Caco-2 (cell line): ENCODE results near the gene TMEM151A. TPM values are rescaled to one million over a fixed set of nuclear protein-coding genes. Genes with fewer than 3 reads are reported as not detected.

Experiments
- BruUV-seq: library from RNA; stranded (reverse); fragments of 400-500 nt; replicated peaks from 2 replicates; lab custom pipeline; 2021; lab: Mats Ljungman, UMichigan
- CTCF ChIA-PET: fragments of 300-600 bp; sonication (Branson Sonifier 250); formaldehyde crosslinking; loops from one replicate; lab custom pipeline; 2022; ENCODE audit warnings: antibody characterized with exemption; lab: Charles Lee
- POLR2A ChIA-PET: fragments of 300-600 bp; sonication (Branson Sonifier 250); formaldehyde crosslinking; loops from one replicate; lab custom pipeline; 2022; ENCODE audit warnings: antibody characterized with exemption; lab: Charles Lee
- DNase-seq, 2 experiments: peaks; one replicate each; pipeline versions ENCODE4 v3.0.0 to v3.0.0-alpha.2; 2020 to 2022
- H3K27me3 ChIP-seq: replicated peaks from 2 replicates; pipeline ENCODE4 v1.6.0; 2011; ENCODE audit warnings: low read length; ENCODE audit not compliant: control insufficient read depth, insufficient read depth
- H3K36me3 ChIP-seq: 2 replicates; pipeline ENCODE4 v1.5.1; 2011; ENCODE audit warnings: low read length; ENCODE audit not compliant: control insufficient read depth, insufficient read depth
- H3K4me1 ChIP-seq: fragments of 250-450 bp; sonication (Bioruptor Pico); 2 replicates; pipeline ENCODE4 v1.5.1; 2020; ENCODE audit warnings: mild to moderate bottlenecking
- H3K4me3 ChIP-seq: 2 replicates; pipeline ENCODE4 v1.5.1; 2011; ENCODE audit warnings: low read depth, mild to moderate bottlenecking, control low read depth, low read length
- H3K9me3 ChIP-seq: fragments of 250-450 bp; sonication (Bioruptor Pico); 2 replicates; pipeline ENCODE4 v1.5.1; 2020; ENCODE audit warnings: mild to moderate bottlenecking, moderate library complexity
- H3K27ac Mint-ChIP-seq: one replicate; pipeline ENCODE4 v1.8.0; 2022; ENCODE audit warnings: mixed read lengths; ENCODE audit not compliant: unreplicated experiment
- H3K27me3 Mint-ChIP-seq: one replicate; pipeline ENCODE4 v1.8.0; 2022; ENCODE audit warnings: mixed read lengths; ENCODE audit not compliant: insufficient read depth, unreplicated experiment
- H3K36me3 Mint-ChIP-seq: one replicate; pipeline ENCODE4 v1.8.0; 2022; ENCODE audit warnings: mild to moderate bottlenecking, mixed read lengths; ENCODE audit not compliant: insufficient read depth, unreplicated experiment
- H3K4me1 Mint-ChIP-seq: one replicate; pipeline ENCODE4 v1.8.0; 2022; ENCODE audit warnings: low read depth, mixed read lengths; ENCODE audit not compliant: unreplicated experiment
- H3K4me3 Mint-ChIP-seq: one replicate; pipeline ENCODE4 v1.8.0; 2022; ENCODE audit warnings: mild to moderate bottlenecking, moderate library complexity, mixed read lengths; ENCODE audit not compliant: unreplicated experiment
- H3K9me3 Mint-ChIP-seq: one replicate; pipeline ENCODE4 v1.8.0; 2022; ENCODE audit warnings: mixed read lengths; ENCODE audit not compliant: unreplicated experiment
- CTCF ChIP-seq, 2 experiments: fragments of 200-600 bp in 1 of 2; IDR thresholded peaks; 1 replicate in 1 of 2; 2 replicates in 1 of 2; pipeline versions ENCODE4 v1.5.1 to v1.8.0; 2011 to 2022; ENCODE audit warnings: antibody characterized with exemption in 1 of 2, control low read depth in 1 of 2, inconsistent platforms in 1 of 2, low read depth in 1 of 2, low read length in 1 of 2, mild to moderate bottlenecking in 1 of 2, moderate library complexity in 1 of 2; ENCODE audit not compliant: insufficient read depth in 1 of 2, severe bottlenecking in 1 of 2, unreplicated experiment in 1 of 2
- intact Hi-C: fragments of 100-400 bp; cut with micrococcal nuclease; formaldehyde crosslinking; loops from one replicate; pipeline ENCODE4 v1.10.0; 2022; ENCODE audit not compliant: unreplicated experiment
- total RNA-seq: library from RNA; stranded (reverse); gene quantifications from 2 replicates; pipeline ENCODE4 v1.2.3, GENCODE V29; 2022

TMEM151A gene
- total RNA-seq, 1 experiment from 2014 or later: 0.68 TPM

- H3K27me3 ChIP-seq: no peaks in the 10 kb centered on the region
- peaks cover 31% of the 10 kb centered on the region for H3K4me1 ChIP-seq
- Mint-ChIP-seq H3K4me3 (no peak overlapping the region), H3K4me1 (peaks cover 13% of the 10 kb centered on the region), H3K36me3 (peaks cover 17% of the 10 kb centered on the region), H3K27me3 (no peaks in the 10 kb centered on the region), H3K9me3 (peaks cover 15% of the 10 kb centered on the region), H3K27ac (no peak overlapping the region)
- no peak overlapping the region for H3K4me3 ChIP-seq
- peaks cover 7% of the 10 kb centered on the region; the same call in 1 of the 2 replicates for H3K9me3 ChIP-seq
- BruUV-seq: no TSS peak
- no peaks in the 10 kb centered on the region for H3K36me3 ChIP-seq
- no peak for TF ChIP-seq CTCF (IDR thresholded peaks at IDR 0.05; ENCODE audit: insufficient read depth in 1 of 2, low read depth in 1 of 2, low read length in 1 of 2, severe bottlenecking in 1 of 2, unreplicated experiment in 1 of 2)
- CTCF ChIA-PET: interaction anchor here (0.6 kb wide), 2 partner anchors 14 to 48 kb away, joined by 3 to 4 read pairs; no protein-coding TSS in a partner anchor
- intact Hi-C loops: no loop called here
- POLR2A ChIA-PET: interaction anchor here (0.6 kb wide), 1 partner anchor 26 kb away, joined by 3 read pairs; no protein-coding TSS in a partner anchor
- no peak for DNase-seq
These were observed 24.5 kb downstream of the TMEM151A start for GRCh38 chr11:66315921-66316811.

DNA sequence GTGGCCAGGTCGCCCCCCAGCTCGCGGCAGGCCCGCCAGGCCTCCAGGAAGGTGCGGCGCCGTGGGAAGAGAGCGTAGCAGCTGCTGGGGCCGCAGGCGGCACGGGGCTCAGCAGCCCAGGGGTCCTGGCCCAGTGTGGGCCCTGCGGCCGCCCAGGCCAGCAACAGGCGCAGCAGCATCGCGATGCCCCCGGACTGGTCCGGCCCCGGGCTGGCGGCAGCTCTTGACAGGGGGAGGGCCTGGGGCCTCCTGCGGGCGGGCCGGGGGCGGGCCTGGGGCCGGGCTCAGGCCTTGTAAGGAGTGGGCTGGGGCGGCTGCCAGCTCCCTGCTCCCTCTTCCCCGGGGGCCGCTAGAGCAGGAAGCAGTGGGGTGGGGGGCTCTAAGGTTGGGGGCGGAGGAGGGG lies 25.2 kb downstream of the TMEM151A start, which contains the start of gene CD248:
CD248 (minus strand) TSS at position 196 of the 403 bp plus-strand sequence; CDS start at position 179, 17 bp downstream.
- Mint-ChIP-seq H3K27ac (no peak within 1 kb of the TSS), H3K4me3 (no peak within 1 kb of the TSS), H3K27me3 (no peaks in the 10 kb centered on the region), H3K9me3 (peaks cover 15% of the 10 kb centered on the region), H3K36me3 (peaks cover 14% of the 10 kb centered on the region), H3K4me1 (peaks cover 13% of the 10 kb centered on the region)
- Histone ChIP-seq H3K9me3 (peaks cover 11% of the 10 kb centered on the region; the same call in 1 of the 2 replicates), H3K4me1 (peaks cover 31% of the 10 kb centered on the region), H3K36me3 (no peaks in the 10 kb centered on the region), H3K4me3 (no peak within 1 kb of the TSS), H3K27me3 (no peaks in the 10 kb centered on the region)
- POLR2A ChIA-PET: interaction anchor here (0.6 kb wide), 1 partner anchor 25 kb away, joined by 3 read pairs; no protein-coding TSS in a partner anchor
- DNase-seq: no peak
- CTCF ChIA-PET: interaction anchor here (0.6 kb wide), 1 partner anchor 14 kb away, joined by 3 read pairs; no protein-coding TSS in a partner anchor
- no TSS peak for BruUV-seq
- no peak for TF ChIP-seq CTCF (IDR thresholded peaks at IDR 0.05; ENCODE audit: insufficient read depth in 1 of 2, low read depth in 1 of 2, low read length in 1 of 2, severe bottlenecking in 1 of 2, unreplicated experiment in 1 of 2)
- intact Hi-C loops: no loop called here

DNA sequence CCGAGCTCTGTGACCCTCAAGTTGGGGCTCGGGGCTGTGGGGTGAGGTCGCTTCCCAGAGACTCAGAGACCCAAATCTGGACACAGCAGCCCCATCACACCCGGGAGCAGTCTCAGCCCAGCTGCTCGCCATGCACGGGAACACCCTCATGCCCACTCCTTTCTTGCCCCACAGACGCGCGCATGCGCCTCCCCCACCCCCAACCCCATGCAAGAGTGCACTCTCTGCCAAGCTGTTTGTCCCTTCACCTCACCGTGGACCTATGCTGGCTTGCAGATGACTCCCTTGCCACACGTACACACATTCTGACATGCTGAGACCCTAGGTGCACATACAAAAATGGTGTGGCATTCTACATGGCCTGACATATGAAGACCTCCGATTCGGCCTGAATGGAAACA lies 25.6 kb downstream of the TMEM151A start:
- peaks cover 16% of the 10 kb centered on the region for H3K4me1 Mint-ChIP-seq
- H3K9me3 ChIP-seq: peaks cover 12% of the 10 kb centered on the region; the same call in 1 of the 2 replicates
- no peaks in the 10 kb centered on the region for H3K27me3 ChIP-seq
- no peak overlapping the region for H3K4me3 Mint-ChIP-seq
- no peaks in the 10 kb centered on the region for H3K36me3 ChIP-seq
- no TSS peak for BruUV-seq
- no peak overlapping the region for H3K27ac Mint-ChIP-seq
- TF ChIP-seq CTCF (IDR thresholded peaks at IDR 0.05; ENCODE audit: insufficient read depth in 1 of 2, low read depth in 1 of 2, low read length in 1 of 2, severe bottlenecking in 1 of 2, unreplicated experiment in 1 of 2): no peak
- POLR2A ChIA-PET: no interaction called here
- no peak overlapping the region for H3K4me3 ChIP-seq
- DNase-seq: no peak
- peaks cover 15% of the 10 kb centered on the region for H3K9me3 Mint-ChIP-seq
- CTCF ChIA-PET: interaction anchor here (0.6 to 1.8 kb wide), 3 partner anchors 19 to 429 kb away, joined by 4 to 7 read pairs (median 5); partner anchors contain the start of genes FIBP and RIN1
- no peaks in the 10 kb centered on the region for H3K27me3 Mint-ChIP-seq
- peaks cover 10% of the 10 kb centered on the region for H3K36me3 Mint-ChIP-seq
- H3K4me1 ChIP-seq: peaks cover 31% of the 10 kb centered on the region
- intact Hi-C loops: no loop called here
